ENCODE measurements around the gene TMEM131L.

Gene TMEM131L

DNA sequence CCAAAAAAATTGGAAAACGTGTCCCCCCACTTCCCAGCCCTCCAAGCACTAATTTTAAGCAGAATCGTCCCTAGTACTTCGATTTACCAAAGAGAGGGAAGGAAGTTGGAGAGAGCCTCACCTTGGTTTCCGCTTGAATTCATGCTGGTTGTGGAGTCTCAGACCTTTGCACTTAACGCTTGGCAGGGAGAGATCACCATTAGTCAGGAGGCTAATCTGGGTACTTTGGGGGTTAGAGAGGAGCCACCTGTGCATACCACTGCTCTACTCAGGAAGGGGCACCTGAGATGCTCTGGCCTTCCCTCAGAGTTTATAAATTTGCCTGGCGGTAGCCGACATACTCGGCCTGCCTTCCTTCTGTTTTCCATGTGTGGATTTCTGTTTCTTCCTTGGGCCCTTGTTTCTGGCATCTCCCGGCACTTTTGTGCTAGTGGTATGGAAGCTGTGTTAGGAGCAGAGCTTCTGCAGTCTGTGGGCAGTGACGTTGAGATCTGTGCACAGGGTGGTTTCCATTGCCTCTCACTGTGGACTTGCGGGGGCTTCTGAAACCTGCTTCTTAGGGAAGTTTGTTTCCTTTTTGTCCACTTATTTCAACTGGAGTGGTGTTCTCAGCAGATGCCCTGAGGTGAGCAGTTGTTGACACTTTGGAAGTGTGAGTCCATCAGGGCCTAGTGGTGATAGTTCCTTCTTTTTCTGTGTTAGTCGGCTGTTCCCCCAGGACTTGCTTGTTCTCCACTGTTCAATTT lies 104.2 kb downstream of the TMEM131L start:
- in situ Hi-C loops (cut with HindIII; ENCODE audit: low sequenced_read_pairs) = no loop called here

DNA sequence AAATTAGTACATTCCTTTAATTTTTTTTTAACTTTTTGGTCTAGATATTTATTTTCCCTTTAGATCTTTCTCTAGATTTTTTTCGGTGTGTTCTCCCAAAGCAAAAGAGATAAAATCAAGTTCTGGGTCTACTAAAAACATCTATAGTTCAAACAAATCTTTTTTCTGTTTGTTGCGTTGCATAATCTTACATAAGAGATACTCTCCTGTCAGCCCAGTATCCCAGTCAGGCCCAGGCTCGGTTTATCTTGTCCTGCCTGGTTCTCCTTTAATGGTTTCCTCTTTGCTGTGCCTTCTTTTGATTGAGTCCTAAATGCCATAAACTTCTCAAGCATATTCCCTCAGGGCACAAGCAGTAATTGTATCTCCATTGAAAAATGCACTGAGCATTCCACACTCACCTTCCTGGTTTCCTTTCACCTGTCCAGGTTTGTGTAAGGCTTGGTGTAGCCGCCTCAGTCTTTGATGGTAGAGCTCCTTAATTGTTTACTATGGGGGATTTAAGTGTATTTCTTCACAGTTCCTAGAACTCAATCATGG lies 104.9 kb downstream of the TMEM131L start:
- in situ Hi-C loops (cut with HindIII; ENCODE audit: low sequenced_read_pairs) = no loop called here

DNA sequence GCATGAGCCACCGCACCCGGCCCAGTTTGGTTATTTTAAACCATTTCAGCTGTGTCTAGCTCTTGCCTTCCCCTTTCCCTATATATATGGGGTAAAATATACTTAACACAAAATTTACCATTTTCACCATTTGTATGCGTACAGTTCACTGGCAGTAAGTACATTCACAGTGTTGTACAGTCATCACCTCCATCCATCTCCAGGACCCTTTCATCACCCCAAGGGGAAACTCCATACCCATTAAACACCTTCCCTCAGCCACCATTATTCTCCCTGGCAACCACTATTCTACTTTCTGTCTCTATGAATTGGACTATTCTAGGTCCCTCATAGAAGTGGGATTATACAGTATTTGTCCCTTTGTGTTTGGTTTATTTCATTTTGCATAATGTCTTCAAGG lies 106.4 kb downstream of the TMEM131L start:
- in situ Hi-C loops (cut with HindIII; ENCODE audit: low sequenced_read_pairs) = no loop called here

DNA sequence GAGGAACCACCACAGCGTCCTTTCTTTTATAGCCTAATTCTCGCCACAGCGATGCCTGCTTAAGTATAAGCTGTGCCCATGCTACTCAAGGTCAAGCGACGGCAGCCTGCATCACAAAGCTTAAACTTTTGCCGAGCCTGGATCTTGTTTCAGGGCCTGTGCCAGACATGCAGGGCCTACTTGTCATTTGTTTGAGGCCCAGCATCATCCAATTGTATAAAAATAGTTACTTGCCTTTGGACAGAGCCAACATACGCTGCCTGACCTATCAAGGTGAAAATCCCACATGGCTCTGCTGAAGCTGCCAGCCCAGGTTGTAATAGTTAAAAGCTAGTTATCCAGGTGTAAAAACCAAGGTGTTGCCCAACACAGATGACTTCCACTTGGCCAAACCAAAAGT lies 107.1 kb downstream of the TMEM131L start:
- in situ Hi-C loops (cut with HindIII; ENCODE audit: low sequenced_read_pairs) = no loop called here

DNA sequence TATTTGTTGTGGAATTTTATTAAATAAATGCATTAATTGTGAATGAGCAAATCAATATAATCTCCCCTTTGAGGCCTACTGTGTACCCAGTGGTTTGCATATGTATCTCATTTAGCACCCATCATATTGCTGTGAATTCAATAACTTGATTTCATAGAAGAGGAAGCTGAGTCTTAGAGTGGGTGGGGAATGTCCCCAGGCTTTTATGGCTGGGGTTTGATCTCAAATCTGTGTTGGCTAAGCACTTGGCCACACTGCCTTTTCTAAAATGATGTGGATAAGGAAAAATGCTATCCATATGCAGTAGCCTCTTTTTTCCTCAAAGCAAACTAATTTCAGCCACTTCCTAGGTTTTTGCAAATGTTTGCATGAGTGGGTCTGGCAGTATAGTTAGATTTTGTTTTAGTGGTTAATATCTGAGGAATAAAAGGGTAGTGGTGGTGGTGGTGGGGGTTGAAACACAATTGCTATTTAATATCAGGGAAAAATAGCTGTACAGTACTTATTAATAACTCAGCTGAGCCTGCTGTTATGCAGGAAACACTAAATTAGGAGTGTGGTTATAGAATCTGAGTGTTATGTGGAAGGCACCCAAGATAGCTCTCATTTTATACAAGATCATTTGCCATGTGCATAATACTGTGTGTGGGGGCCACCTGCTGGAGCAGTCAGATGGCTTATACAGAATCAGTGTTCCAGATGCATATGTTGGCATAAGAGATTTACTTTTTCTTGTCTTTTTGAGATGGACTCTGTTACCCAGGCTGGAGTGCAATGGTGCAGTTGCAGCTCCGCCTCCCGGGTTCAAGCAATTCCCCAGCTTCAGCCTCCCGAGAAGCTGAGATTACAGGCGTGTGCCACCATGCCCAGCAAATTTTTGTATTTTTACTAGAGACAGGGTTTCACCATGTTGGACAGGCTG lies 108.0 kb downstream of the TMEM131L start:
- in situ Hi-C loops (cut with HindIII; ENCODE audit: low sequenced_read_pairs) = no loop called here

DNA sequence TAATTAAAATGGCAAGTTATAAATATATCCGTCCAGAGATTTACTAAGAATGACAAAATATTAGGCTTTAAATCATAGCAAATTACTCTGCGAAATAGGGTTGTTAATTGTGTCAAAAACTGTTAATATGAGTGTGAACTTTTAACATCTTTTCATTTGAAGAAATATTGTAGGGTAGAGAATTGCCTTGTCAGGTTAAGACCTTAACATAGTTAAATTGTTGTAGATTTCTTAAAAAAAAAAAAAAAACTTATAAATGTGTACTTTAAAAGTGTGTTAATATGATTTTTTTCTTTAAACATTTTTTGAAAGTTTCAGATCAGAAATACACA lies 110.2 kb downstream of the TMEM131L start:
- in situ Hi-C loops (cut with HindIII; ENCODE audit: low sequenced_read_pairs) = no loop called here

DNA sequence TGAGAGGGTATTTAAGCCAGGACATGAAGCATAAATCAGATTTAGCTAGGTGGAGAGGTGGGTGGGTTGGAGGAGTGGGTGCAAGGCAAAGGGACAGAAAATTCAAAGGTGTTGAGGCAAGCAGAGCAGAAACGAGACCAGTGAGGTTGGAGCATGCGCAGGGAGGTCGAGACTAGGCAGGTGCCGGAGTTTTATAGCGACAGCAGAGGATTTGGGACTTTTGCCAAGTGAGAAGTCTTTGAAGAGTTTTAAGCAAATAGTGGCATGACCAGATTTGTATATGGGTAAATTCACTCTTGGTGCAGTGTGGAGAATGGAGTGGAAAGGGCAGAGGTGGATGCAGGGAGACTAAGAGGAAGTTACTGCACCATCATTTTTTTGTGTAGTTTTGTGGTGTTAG lies 110.9 kb downstream of the TMEM131L start:
- in situ Hi-C loops (cut with HindIII; ENCODE audit: low sequenced_read_pairs) = no loop called here

DNA sequence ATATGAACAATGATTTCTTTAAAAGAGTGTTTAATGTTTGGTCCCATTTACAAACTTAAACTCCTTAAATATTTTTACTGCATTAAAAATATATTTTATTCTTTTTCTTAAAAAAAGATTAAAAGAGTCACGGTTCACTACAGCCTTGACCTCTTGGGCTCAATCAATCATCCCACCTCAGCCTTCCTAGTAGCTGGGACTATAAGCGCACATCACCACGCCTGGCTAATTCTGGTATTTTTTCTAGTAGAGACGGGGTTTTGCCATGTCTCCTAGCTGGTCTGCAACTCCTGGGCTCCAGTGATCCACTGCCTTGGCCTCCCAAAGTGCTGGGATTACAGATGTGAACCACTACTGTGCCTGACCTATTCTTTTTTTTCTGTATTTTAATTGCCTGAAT lies 113.2 kb downstream of the TMEM131L start:
- in situ Hi-C loops (cut with HindIII; ENCODE audit: low sequenced_read_pairs) = no loop called here

DNA sequence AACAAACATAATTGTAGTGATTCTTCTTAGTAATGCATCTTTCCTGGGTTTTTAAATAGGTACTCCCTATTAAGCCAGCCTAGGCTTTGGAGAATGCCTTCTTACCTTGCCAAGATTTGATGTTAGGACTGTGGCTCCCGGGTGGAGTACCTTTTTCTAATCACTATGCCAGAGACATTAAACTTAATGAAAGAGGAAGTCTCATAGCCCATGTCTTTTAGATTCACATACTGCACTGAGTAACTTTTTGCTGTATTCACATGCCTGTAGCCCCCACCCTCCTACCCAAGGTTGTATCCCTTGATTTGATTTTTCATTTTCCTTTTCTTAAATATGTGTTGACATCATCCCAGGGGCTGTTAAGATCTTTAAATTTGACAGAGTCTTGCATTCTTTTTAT lies 113.7 kb downstream of the TMEM131L start:
- in situ Hi-C loops (cut with HindIII; ENCODE audit: low sequenced_read_pairs) = no loop called here

DNA sequence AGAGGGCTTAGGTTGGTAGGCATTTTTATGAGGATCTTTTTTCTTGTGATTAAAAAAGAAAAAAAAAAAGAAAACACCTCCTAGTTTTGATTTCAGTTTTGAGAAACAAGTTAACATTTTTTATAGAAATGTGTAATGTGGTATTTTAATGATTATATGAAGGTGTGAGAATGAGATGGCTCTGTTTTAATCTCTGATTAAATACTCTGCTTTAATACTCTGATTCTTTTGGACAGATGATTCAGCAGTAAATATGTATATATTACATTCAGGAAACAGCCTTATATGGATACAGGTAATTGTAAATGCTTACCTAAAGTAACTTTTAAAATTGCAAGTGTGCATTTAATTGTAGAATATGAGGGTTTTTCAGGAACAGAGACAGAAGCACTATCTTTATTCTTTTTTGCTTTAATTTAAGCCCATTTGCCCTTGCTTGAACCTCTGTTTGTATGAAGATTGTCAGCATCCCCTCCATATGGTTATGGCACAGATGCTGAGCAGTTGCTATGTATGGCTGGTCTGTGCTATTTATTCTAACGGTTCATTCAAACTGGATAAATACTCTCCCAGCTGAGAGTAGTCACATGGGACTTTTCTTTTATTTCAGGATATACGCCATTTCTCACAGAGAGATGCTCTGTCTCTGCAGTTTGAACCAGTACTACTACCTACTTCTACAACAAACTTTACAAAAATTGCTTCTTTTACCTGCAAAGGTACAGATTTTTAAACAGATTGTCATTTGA lies 117.0 kb downstream of the TMEM131L start:
- in situ Hi-C loops (cut with HindIII; ENCODE audit: low sequenced_read_pairs) = no loop called here

DNA sequence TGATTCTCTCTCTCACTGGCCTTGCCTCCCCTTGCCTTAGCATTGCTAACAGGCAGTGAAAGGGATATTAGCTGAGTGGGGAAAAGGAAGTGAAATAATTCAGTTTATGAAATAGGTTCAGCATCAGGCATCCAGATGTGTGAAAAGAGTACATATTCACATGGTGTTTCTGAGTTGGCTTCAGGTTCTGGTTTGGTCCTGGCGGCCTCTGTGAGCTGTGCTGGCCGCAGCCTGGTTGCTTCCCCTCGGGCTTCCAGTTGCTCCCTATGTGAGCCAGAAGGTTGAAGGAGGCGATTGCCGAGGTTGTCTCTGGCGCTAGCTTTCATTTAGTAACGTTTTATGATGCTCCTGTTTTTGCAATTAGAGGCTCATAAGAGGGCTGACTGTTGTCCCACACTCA lies 118.9 kb downstream of the TMEM131L start:
- in situ Hi-C loops (cut with HindIII; ENCODE audit: low sequenced_read_pairs) = no loop called here

DNA sequence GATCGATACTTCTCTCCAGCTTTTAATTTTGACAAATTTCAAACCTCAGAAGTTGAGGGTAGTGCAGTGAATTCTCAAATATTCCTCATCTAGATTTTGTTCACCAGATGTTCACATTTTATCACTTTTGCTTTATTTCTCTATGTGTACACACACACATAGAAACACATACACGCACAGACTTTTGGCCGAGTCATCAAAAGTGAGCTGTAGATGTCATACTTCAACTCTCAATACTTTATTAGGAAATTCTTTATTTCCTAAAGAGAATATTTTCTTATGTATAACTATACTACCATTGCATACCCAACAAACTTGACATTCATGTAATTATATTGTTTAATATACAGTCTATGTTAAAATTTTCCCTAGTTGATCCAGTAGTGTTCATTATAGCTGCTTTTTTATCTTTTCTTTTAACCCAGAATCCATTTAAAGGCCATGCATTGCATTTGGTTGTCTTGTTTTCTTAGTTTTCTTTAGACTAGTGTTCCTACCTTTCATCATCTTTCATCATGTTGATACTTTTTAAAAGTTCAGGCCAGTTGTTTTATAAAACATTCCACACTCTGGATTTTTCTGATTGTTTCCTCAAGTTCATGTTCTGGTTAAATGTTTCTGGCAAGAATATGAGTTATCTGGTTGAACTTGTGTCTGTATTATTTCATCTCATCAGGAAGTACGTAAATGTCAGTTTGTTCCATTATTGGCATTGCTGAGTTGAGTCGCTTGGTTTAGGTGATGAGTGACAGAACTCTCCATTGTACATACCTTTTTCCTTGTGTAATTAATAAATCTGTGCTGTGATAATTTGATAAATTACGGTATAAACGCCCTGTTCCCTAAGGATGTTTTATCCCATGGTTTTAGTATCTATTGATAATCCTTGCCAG lies 123.8 kb downstream of the TMEM131L start:
- in situ Hi-C loops (cut with HindIII; ENCODE audit: low sequenced_read_pairs) = no loop called here

DNA sequence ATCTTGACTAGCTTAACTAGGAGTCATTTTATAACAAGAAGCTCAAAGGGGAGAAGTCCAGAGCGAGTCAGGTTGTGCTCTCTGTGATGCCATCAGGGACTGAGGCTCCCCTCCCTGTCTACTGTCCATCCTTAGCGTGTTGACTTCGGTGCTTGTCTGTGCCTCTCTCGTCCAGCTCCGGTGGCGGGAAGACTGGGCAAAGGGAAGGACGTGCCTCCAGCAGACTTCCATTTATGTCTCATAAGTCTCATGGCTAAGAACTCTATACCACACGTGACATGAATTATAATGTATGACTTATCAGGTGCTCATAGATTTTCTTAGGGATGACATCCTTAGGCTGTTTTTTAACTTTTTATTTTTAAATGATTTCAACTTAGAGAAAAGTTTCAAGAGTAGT lies 125.3 kb downstream of the TMEM131L start:
- in situ Hi-C loops (cut with HindIII; ENCODE audit: low sequenced_read_pairs) = no loop called here

DNA sequence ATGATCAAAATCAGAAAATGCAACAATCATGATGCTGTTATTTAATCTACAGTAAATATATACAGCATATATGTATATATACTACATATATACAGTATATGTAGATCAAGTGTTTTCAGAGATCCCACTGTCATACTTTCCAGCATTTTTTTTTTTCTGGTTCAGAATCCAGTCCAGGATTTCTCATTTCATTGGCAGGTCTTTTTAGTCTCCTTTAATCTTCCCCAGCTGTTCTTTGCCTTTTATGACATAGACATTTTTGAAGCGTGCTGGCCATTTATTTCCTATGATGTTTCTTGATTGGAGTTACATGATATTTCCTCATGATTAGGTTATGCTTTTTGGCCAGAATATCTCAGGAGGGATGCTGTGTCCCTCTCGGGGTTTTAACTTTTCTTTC lies 125.9 kb downstream of the TMEM131L start:
- in situ Hi-C loops (cut with HindIII; ENCODE audit: low sequenced_read_pairs) = no loop called here

DNA sequence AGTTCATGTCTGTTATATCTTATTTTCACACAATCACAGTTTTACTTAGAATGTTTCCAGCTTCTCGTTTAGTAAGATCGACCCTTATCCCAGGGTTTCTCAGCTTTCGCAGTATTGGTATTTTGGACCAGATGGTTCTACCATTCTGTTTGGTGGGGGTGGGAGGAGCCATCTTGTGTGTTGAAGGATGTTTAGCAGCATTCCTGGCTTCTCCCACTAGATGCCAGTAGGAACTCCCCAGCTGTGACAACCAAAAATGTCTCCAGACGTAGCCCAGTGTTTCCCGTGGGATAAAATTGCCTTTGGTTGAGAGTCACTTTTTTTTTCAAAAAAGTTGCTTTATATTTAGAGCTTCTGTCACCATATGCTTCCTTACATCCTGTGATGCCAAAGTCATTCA lies 127.0 kb downstream of the TMEM131L start:
- in situ Hi-C loops (cut with HindIII; ENCODE audit: low sequenced_read_pairs) = no loop called here

DNA sequence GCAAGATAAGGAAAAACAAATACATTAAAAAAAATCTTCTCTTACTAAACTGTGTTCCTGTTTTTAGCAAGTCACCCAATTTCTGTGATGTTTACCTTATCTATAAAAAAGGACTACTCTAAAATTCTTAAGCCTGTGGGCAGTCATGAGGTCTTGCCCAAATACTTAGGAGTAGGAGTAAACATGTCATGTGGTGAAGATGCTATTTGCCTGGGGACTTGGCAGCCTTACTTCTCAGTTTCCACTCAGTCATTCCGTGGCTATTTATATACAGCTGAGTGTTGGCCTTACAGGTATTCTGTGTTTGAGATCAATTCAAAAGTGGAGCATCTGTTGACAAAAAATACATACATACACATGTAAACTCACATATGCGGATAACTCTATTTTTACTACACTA lies 128.1 kb downstream of the TMEM131L start:
- in situ Hi-C loops (cut with HindIII; ENCODE audit: low sequenced_read_pairs) = no loop called here

DNA sequence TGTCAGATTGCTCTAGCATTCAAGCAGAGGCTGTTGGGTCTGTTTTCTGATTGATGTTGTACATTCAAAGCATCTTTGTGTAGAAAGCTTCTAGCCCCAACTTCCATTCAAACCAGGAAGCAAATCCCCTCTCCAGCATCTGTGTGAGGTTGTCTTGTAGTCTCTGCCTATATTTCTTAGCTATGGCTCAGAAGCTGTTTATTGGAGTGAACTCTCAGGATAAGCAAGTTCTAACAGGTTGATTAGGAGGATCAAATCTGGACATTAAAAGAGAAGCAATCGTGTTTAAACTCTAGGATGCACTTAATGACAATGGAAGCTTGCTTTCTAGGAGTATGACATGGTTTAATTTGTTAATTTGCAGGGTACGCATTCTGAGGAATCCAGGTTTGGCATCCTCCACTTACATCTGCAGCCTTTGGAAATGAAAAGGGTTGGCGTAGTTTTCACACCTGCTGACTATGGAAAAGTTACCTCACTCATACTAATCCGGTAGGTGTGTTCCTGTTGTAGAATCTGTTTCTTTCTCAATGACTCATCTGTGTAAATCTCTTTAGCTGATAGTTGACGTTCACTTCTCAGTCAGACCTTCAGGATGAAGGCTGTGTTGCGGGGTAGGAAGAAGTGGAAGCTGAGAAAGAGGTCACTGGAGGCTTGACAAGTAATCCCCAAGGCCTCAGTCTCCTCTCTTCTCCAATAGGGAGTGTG lies 129.9 kb downstream of the TMEM131L start:
- in situ Hi-C loops (cut with HindIII; ENCODE audit: low sequenced_read_pairs) = no loop called here

DNA sequence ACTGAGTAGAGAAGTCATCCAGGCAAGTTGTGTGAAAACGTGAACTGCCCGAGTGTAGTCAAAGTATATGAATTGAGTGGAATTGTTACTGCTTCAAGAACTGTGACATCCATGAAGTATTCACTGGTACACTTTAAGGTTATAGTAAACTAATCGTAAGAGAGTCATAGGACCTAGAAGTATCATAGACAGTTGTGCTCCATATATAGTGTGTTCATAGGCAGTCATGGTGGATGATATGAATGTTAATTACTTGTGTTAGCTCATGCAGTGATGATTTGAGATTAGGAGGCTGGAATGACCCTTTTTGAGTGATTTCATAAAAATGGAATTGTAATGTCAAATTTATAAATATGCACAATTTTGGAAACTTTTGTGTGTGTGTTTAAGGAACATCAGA lies 136.6 kb downstream of the TMEM131L start:
- in situ Hi-C loops (cut with HindIII; ENCODE audit: low sequenced_read_pairs) = no loop called here

DNA sequence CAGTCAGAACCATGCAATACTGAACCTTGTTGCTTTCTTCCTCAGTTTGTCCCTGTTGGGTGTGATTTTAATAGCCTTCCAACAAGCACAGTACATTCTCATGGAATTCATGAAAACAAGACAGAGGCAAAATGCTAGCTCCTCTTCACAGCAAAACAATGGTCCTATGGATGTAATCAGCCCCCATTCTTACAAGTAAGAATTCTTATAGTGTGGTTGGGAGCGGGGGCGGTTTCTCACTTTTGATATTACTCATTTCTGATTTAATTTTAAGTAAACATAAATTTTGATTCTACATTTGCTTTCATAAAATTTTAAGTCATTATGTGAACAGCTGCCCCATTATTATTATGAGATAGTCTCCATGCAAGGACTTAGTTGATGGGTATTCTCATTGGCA lies 137.1 kb downstream of the TMEM131L start:
- in situ Hi-C loops (cut with HindIII; ENCODE audit: low sequenced_read_pairs) = no loop called here

DNA sequence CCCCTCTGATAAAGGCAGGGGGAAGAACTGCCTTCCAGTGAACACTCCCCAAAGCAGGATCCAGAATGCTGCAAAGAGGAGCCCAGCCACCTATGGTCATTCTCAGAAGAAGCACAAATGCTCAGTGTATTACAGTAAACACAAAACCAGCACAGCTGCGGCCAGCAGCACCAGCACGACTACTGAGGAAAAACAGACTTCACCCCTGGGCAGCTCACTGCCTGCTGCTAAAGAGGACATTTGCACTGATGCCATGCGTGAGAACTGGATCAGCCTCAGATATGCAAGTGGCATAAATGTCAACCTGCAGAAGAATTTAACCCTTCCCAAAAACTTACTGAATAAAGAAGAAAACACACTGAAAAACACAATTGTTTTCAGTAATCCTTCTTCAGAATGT lies 137.7 kb downstream of the TMEM131L start:
- in situ Hi-C loops (cut with HindIII; ENCODE audit: low sequenced_read_pairs) = no loop called here

Measured in DLD1 (cell line).